ENCODE measurements around the gene ZZZ3.
A peak's percentile ranks its signal among the peaks of the same experiment; 100 is the strongest.
"Not testable (repeated sequence)": the region's sequence is repeated elsewhere in the genome, so short reads cannot be mapped to it uniquely, and the experiment has no call there.

The ZZZ3 gene

DNA sequence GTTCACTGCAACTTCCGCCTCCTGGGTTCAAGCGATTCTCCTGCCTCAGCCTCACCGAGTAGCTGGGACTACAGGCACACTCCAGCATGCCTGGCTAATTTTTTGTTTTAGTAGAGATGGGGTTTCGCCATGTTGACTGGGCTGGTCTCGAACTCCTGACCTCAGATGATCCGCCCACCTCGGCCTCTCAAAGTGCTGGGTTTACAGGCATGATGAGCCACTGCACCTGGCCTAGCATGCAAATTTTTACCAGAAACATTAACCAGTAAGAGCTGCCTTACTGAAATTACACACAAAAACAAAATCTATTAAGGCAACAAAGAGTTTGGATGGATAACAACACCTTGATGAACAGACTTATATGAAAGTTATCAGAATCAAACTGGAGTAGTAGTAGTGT is 12.1 kb downstream of the ZZZ3 start:
- DNase-seq (ENCODE audit: low spot score) = no peak

DNA sequence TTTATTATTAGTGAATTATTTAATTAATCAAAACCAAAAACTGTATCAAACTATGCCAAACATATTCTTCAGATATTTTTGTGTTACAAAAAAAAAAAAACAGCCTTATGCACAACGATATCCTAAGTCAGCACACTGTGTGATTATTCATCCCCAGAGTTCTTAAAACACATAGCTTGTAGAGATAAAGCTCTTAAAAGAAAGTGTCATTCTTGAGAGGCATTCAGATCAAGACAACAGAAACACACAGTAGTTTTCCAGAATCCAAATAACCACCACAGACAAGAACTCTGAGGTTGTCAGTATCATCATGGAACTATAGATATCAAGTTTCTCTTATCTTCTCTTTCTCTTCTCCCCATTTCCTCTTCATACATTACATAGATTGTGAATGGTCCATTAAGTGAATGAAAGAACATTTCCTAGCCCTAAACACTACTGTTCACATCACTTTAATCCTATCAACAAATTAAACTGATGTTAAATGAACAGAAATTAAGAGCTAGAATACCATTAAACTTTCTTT is 13.5 kb downstream of the ZZZ3 start:
- no peak for DNase-seq (ENCODE audit: low spot score)

DNA sequence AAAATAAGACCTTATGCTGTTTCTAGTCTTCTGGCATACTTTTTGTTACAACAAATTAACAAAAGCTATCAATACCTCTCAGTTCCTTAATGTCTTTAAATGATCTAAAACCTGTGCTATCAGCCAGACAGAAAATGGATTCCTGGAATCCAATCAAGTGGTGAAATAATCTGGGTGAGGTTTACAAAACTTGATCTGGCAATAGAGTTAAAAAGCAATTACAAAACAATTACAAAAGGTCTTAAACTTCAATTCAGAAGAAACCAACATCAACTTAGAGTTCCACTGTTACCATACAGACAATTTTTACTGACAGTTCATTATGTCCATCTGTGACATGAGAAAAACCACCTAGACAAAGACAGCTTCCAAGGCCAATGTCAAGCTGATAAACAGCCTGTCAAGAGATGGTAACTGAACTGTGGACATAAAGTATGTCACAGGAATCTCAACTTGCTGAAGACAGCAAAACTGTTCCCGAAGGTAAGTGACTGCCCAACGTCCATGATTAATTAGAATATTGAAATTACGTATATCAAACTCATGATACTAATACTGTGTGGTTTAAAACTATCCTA is 17.4 kb downstream of the ZZZ3 start:
- DNase-seq (ENCODE audit: low spot score) = no peak

DNA sequence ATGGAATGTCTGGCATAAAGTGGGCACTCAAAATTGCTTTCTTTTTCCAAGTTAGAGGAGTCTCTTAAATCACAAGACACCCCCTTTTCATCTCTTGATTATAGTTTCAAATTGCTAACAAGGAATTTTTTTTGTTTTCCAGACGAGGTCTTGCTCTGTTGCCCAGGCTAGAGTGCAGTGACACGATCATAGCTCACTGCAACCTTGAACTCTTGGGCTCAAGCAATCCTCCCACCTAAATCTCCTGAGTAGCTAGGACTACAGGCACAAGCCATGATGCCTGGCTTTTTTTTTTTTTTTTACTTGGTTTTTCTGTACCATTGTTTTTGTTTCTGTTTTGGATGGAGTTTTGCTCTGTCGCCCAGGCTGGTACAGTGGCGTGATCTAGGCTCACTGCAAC is 20.8 kb downstream of the ZZZ3 start:
- DNase-seq (ENCODE audit: low spot score) = no peak

DNA sequence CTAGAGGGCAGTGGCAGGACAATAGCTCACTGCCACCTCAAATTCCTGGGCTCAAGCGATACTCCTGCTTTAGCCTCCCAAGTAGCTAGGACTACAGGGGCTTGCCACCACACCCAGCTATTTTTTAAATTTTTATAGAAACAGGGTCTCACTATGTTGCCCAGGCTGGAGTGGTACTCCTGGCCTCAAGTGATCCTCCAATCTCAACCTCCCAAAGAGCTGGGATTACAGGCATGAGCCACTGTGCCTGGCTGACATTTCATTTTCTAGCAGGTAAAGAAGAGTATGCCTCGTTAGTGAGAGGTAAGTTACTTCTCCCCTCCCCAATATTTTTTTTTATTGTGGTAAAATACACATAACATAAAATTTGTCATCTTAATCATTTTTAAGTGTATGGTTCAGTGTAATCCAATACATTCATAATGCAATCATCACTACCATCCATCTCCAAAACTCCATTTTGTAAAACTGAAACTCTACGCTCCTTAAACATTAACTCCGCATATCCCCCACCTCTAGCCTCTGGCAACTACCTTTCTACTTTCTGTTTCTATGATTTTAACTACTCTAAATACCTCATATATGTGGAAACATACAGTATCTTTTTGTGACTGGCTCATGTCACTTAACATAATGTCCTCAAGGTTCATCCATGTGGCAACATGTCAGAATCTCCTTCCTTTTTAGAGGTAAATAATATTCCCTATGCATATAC is 22.4 kb downstream of the ZZZ3 start:
- DNase-seq (ENCODE audit: low spot score) = no peak

DNA sequence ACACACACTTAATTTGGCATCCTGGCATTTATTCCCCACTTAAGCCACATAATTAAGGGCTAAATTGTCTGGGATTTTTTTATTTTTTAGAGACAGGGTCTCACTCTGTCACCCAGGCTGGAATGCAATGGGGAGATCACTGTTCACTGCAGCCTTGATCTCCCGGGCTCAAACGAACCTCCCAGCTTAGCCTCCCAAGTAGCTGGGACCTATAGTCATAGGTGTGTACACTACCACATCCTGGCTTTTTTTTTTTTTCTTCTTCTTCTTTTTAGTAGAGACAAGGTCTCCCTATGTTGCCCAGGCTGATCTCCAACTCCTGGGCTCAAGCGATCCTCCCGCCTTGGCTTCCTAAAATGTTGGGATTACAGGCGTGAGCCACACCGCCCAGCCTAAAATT is 24.2 kb downstream of the ZZZ3 start:
- DNase-seq (ENCODE audit: low spot score) = no peak

DNA sequence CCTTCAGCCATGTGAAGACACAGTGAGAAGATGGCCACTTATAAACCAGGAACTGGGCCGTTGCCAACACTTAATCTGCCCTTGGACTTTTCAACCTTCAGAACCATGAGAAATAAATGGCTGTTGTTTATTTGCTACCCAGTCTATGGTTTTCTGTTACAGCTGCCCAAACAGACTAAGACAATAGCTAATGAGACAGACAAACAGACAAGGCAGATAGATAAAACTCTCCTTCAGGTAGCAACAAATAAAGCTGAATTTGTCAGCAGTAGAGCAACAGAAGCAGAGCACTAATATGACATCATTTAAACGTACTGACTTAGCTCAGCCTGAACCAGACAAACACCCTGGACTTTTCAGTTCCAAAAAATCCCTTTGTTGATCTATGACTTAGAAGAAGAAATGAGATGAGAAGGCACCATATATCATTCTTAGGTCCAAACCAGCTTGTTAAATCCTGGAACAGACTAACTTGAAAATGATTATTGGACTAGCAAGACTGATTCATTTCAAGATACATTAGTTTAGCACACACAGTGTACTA is 27.0 kb downstream of the ZZZ3 start:
- no peak for DNase-seq (ENCODE audit: low spot score)

DNA sequence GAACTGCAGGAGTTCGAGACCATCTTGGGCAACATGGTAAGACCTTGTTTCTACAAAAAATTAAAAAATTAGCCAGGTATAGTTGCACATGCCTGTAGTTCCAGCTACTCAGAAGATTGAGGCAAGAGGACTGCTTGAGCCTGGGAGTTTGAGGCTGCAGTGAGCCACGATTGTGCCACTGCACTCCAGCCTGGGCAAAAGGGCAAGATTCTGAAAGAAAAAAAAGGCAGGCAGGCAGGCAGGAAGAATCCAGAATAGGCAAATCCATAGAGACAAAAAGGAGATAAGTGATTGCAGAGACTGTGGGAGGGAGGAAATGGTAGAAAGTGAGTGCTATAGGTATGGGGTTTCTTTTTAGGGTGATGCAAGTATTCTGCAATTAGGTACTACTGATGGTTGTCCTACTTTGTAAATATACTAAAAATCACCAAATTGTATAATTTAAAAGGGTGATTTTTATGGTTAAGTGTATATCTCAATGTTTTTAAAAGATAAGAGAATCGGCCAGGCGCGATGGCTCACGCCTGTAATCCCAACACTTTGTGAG is 29.4 kb downstream of the ZZZ3 start:
- DNase-seq (ENCODE audit: low spot score) = no peak

DNA sequence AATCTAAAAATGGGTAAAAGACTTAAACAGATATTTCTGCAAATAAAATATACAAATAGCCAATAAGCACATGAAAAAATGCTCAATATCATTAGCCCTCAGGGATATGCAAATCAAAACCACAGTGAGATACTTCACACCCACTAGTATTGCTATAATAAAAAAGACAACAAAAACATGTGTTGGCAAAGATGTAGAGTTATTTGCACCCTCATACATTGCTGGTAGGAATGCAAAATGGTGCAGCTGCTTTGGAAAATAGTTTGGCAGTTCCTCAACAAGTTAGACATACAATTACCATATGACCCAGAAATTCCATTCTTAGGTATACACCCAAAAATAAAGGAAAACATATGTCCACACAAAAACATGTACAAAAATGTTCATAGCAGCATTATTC is 30.2 kb downstream of the ZZZ3 start:
- DNase-seq (ENCODE audit: low spot score) = no peak

DNA sequence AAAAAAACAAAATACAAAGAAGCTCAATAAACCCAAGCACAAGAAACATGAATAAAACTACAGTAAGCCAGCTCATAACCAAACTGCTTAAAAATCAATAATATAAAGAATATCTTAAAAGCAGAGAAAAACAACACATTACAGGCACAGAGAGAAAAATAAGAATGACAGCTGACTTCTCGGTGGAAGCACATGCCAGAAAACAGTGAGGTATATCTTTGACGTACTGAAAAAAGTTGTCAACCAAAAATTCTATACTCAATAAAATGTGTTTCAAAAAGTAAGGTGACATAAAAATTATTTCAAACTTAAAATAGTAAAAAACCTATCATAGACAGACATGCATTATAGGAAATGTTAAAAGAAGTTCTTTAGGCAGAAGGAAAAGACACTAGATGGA is 33.3 kb downstream of the ZZZ3 start:
- DNase-seq (ENCODE audit: low spot score) = no peak

DNA sequence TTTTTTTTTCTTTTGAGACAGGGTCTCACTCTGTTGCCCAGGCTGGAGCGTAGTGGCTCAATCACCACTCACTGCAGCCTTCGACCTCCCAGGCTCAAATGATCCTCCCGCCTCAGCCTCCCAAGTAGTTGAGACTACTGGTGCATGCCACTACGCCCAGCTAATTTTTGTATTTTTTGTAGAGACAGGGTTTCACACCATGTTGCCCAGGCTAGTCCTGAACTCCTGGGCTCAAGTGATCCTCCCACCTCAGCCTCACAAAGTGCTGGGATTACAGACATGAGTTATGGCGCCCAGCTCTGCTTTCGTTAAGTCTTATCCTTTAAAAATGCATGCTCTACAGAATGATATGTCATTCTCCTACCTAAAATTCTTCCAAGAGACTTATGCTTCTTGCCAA is 36.2 kb downstream of the ZZZ3 start:
- DNase-seq (ENCODE audit: low spot score) = not testable (repeated sequence)

DNA sequence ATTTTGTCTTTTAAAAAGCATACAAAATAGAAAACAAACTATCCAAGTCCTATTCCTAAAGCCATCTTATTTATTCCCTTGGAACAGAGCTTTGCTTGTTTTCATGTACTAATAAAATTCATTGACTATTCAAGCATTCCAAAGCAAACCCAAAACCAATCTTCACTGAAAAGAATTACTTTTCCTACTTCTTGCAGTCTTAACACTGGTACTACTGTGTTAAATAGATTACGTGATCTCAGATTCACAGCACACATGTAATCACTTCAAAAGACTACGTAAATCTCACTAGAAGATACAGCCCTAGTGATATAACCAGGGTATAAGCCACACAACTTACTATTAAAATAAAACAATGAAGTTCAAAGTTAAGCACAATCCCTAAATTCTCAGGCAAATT is 39.0 kb downstream of the ZZZ3 start:
- no peak for DNase-seq (ENCODE audit: low spot score)

DNA sequence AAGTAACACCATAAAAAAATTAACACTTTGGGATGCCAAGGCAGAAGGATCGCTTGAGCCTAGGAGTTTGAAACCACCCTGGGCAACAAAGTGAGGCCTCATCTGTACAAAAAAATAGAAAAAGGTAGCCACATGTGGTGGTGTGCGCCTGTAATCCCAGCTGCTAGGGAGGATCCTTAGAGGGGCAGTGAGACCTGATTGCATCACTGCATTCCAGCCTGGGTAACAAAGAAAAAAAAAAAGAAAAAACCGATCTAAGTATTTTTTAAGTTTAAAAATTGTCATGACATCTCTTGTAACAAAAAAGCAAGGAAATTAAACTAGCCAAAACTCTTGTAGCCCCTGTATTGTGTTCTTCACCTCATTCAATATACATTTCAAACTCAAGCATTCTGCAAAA is 39.5 kb downstream of the ZZZ3 start:
- DNase-seq (ENCODE audit: low spot score) = no peak

DNA sequence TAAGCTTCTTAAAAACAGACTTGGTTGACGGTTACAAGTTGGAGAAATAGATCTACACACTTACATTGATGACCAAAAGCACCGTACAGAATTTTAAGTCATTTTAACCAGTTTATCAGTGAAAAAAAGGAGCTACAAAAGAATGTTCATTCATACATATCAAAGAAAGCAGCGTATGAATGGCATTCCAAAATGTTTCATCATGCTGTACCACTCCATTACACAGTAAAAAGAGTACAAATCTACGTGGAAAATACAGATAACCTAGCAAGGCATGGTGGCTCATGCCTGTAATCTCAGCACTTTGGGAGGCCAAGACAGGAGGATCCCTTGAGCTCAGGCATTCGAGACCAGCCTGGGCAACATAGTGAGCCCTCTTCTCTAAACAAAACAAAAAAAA is 40.3 kb downstream of the ZZZ3 start:
- DNase-seq (ENCODE audit: low spot score) = no peak

DNA sequence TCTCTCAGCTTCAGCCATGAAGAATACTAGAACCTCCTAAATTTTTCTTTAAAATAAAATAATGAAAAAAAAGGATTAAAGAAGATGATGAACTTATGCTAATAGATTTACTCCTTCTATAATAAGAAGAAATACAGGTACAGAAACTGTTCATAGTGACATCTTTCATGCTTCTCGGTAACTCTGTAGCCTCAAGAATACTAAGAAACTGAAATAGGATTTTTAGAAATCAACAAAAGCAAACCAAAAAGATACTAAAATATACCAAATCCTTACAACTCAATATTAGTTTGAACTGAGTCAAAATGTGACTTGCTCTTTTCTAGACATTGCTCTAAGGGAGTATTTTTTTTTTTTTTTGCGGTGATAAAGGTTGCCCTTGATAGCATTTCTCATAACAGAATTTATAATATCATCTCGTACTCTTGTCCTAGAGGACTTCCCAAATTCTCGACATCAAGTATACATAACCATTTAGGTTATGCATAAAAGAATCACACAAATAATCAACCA is 42.8 kb downstream of the ZZZ3 start:
- DNase-seq (ENCODE audit: low spot score) = no peak

DNA sequence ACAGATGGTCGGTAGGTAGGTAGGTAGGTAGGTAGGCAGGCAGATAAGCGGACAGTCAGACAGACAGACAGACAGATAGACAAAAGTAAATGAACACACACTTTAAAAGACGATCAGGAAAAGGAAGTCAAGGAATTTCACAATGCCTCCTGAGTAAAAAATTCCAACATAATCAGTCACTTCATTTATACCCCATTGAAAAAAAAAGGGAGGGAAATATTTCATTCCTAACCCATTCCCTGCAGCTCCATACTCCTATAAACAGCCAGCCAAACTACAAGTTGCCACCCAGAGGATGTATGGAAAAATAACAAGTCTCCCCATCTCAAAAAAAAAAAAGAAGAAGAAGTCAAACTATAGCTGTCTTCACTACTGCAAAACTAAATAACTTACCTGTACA is 43.4 kb downstream of the ZZZ3 start:
- DNase-seq (ENCODE audit: low spot score) = peak; percentile 44

DNA sequence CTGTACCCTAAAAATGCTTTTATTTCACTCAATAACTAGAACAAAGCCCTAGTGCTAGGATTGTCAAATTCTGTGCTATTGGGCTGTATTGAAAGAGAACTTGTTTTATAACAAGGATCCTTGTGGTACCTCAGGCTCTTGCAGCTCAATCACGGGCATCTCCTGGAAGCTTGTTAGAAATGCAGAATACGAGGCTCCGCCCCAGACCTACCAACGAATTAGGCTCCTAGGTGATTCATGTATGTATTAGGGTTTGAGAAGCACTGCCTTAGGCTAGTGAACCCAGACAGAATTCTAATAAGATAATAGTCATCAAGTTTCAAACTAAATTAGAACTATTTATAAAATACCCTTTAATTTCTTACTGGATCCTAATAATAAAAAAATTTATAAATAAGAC is 45.6 kb downstream of the ZZZ3 start:
- DNase-seq (ENCODE audit: low spot score) = no peak
